Activated CD8-positive, alpha-beta memory T cell treated with anti-CD3 and anti-CD28 coated beads, Interleukin-2, amount 50 U/mL, for 1 hour (primary cell): ENCODE measurements around the gene CCNE1.
"Not testable (repeated sequence)": the region's sequence is repeated elsewhere in the genome, so short reads cannot be mapped to it uniquely, and the experiment has no call there.

Experiments used
- DNase-seq: peaks from one replicate; pipeline ENCODE4 v3.0.0-alpha.2; 2020; ENCODE audit errors: extremely low read depth

CCNE1 gene

GRCh38 chr19:29787281-29787680, 24.5 kb upstream of the CCNE1 start:
- DNase-seq = no peak

DNA sequence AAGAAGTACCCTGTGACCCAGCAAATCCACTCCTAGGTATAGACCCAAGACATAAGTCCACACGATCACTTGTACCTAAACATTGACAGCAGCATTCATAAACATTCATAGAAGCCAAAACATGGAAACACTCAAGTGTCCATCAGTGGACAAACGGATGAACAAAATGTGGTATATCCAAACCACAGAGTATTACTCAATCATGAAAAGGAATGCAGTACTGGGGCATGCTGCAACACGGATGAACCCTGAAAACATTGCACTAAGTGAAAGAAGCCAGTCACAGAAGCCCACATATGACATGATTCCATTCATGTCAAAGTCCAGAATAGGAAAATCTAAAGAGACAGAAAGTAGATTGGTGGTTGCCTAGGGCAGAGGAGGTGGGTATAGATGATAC, 22.8 kb upstream of the CCNE1 start:
- no peak for DNase-seq

GRCh38 chr19:29793116-29793727, 18.6 kb upstream of the CCNE1 start:
- no peak for DNase-seq

DNA sequence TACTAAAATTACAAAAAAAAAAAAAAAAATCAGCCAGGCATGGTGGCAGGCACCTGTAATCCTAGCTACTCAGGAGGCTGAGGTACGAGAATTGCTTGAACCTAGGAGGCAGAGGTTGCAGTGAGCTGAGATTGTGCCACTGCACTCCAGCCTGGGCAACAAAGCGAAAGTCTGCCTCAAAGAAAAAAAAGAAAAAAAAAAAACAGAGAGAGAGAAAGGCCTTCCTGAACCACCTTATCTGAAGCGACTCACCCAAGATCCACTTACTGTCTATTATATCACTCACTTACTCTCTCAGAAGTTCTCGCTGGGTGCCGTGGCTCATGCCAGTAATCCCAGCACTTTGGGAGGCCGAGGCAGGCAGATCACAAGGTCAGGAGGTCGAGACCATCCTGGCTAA, 17.3 kb upstream of the CCNE1 start:
- DNase-seq = not testable (repeated sequence)

DNA sequence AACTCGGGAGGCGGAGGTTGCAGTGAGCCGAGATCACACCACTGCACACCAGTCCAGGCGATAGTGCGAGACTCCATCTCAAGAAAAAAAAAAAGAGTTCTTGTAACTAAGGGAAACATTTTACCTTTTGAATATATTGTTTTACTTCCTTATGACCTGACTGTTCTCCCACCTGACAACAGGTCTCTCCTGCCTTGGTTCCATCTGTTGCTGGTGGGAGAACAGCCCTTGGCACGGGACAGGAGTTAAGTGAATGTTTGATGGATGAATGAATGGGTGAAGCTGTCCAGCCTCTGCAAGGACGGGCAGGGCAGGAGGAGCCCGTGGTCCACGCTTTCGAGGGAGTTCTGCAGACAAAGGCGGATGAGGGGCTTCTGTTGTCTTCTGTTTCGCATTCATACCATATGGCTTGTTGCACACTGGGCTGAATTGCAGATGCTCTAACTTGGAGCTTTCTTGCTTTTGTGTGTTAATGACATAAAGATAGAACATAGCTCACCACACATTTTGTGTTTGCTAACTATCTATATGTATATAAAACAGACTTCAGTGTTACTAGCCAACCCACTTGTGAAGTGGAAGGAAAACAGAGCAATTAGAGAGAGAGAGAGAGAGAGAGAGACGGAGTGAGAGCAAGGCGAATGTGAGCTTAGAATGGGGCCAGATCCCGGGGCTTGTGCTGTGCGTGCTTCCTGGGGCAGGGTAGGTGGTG, 16.2 kb upstream of the CCNE1 start:
- DNase-seq = no peak

GRCh38 chr19:29796173-29796573, 15.6 kb upstream of the CCNE1 start:
- no peak for DNase-seq

- no peak for DNase-seq
Observed at GRCh38 chr19:29798774-29799497, 12.9 kb upstream of the CCNE1 start.

GRCh38 chr19:29800100-29800825, 11.5 kb upstream of the CCNE1 start:
- DNase-seq = no peak

DNA sequence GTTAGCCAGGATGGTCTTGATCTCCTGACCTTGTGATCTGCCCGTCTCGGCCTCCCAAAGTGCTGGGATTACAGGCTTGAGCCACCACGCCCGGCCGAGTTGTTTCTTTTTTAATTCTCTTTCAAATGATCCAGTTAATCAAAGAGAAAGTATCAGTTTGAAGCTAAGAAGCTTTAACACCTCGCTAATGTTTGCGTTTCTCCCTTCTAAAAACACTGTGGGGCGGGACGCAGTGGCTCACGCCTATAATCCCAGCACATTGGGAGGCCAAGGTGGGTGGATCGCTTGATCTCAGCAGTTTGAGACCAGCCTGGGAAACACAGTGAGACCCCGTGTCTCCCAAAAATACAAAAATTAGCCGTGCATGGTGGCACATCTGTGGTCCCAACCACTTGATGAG, 7.8 kb upstream of the CCNE1 start:
- DNase-seq = not testable (repeated sequence)

- DNase-seq = no peak
Observed at GRCh38 chr19:29804493-29804892, 7.3 kb upstream of the CCNE1 start.

GRCh38 chr19:29805031-29805965, 6.5 kb upstream of the CCNE1 start:
- no peak for DNase-seq

DNA sequence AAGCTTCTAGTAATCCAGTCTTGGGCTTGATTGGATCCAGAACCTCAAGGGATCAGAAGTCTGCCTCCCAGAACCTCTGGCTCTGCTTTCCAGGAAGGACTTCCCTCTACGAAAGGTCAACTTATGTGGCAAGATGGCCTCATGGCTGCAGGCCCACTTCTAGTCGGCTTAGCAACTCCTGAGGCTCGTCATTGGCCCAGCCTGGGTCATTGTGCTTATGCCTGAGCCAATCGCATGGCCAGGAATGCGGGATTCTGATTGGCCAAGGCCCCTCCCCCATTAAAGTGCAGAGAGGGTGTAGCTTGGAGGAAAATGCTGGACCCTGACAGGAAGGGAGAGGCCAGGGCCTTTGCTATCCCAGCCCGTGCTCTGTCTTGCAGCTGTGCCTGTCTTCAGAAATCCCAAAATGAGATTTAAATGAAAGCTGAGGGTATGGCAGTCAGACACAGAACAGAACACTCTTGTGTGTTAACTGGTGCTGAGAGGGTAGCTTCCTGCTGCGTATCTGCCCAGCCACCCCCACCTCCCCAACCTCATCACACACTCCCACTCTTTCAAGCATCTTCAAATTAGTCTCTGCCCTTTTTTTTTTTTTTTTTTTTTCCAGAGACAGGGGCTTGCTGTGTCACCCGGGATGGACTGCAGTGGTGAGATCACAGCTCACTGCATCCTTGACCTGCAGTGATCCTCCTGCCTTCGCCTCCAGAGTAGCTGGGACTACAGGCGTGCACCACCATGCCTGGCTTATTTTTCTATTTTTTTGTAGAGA, 5.5 kb upstream of the CCNE1 start:
- DNase-seq = no peak

DNA sequence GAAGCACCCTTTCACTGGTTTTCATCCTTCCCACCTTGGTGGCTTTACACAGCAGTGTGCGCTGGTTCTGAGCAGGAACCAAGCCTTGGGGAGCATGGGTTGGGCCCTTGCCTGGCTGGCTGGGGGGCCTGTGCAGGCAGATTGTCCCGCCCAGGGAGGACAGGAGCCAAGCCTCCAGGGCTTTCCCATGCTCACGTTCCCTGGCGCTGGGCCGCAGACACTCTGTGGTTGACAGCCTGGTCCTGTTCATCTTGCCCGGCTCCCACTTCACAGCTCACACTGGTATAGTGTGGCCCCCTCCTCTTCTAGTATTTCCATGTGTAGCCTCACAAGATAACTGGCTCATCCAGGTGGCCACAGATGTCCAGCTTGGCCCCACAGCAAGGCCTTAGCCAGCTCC, 4.6 kb upstream of the CCNE1 start:
- DNase-seq = no peak

- DNase-seq = no peak
Observed at GRCh38 chr19:29807870-29808405, 3.9 kb upstream of the CCNE1 start.

- DNase-seq = no peak
Observed at GRCh38 chr19:29809795-29810503, 1.8 kb upstream of the CCNE1 start.

DNA sequence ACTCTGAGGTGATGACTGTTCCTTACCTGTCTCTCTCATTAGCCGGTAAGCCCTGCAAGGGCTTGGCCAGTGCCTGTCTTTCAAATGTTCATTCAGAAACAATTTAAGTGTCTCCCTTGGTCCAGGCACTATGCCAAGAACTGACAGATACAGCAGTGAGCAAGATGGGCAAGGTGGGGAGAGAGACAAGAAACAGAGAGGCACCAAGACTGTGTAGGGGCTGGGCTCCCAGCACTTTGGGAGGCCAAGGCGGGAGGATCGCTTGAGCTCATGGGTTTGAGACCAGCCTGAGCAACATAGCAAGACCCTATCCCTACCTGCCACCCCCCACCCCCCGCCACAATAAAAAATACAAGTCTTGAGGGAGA, 1.3 kb upstream of the CCNE1 start:
- no peak for DNase-seq

- DNase-seq = no peak
Observed at GRCh38 chr19:29812080-29812880, 489 bp downstream of the CCNE1 start.

DNA sequence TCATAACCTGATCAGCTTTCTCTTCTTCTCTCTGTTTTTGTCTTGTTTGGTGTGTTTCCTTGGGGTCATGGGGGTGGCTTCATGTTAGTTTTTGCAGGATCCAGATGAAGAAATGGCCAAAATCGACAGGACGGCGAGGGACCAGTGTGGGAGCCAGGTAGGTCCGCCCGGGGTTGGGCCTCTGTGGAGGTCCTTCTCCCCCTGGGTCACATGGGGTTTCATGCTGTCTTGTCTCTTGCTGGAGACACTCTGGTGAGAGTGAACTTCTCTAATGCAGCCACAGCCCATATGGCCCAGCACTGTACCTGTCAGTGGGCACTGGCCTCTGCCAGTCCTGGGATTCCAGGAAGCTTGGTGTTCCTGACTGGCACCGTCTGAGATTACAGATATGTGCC, 1.1 kb downstream of the CCNE1 start:
- no peak for DNase-seq

GRCh38 chr19:29813642-29814041, 1.9 kb downstream of the CCNE1 start:
- DNase-seq = no peak
